Activated gamma-delta T cell treated with anti-CD3 and anti-CD28 coated beads, Interleukin-2, amount 50 U/mL, for 16 hours (primary cell): ENCODE data around the gene SLC44A4.
"Not testable (repeated sequence)": the region's sequence is repeated elsewhere in the genome, so short reads cannot be mapped to it uniquely, and the experiment has no call there.

Source experiments
- DNase-seq: peaks from one replicate; pipeline ENCODE4 v3.0.0-alpha.2; 2020; ENCODE audit warnings: low read depth

SLC44A4 gene

GRCh38 chr6:31858707-31859106, 20.1 kb downstream of the SLC44A4 start:
- DNase-seq: no peak

- DNase-seq: not testable (repeated sequence)
Measured at GRCh38 chr6:31857774-31858173, 21.0 kb downstream of the SLC44A4 start.

- not testable (repeated sequence) for DNase-seq
Measured at GRCh38 chr6:31851980-31852718, 26.6 kb downstream of the SLC44A4 start.

- DNase-seq: no peak
Measured at GRCh38 chr6:31851485-31851832, 27.3 kb downstream of the SLC44A4 start.

- DNase-seq: no peak
Measured at GRCh38 chr6:31850765-31851484, 27.9 kb downstream of the SLC44A4 start.

GRCh38 chr6:31847276-31847978, 31.4 kb downstream of the SLC44A4 start:
- no peak for DNase-seq

GRCh38 chr6:31844507-31844906, 34.3 kb downstream of the SLC44A4 start:
- DNase-seq: no peak

GRCh38 chr6:31842053-31842452, 36.7 kb downstream of the SLC44A4 start:
- no peak for DNase-seq

GRCh38 chr6:31839779-31840126, 39.0 kb downstream of the SLC44A4 start:
- not testable (repeated sequence) for DNase-seq

- DNase-seq: no peak
Measured at GRCh38 chr6:31838968-31839367, 39.8 kb downstream of the SLC44A4 start.

GRCh38 chr6:31838114-31838553, 40.7 kb downstream of the SLC44A4 start:
- DNase-seq: not testable (repeated sequence)

- DNase-seq: no peak
Measured at GRCh38 chr6:31837369-31838113, 41.3 kb downstream of the SLC44A4 start.

GRCh38 chr6:31836474-31837368, 42.1 kb downstream of the SLC44A4 start:
- DNase-seq: no peak

- no peak for DNase-seq
Measured at GRCh38 chr6:31836047-31836473, 42.7 kb downstream of the SLC44A4 start.

GRCh38 chr6:31834367-31835250, 44.2 kb downstream of the SLC44A4 start:
- DNase-seq: peak; percentile 67

GRCh38 chr6:31831350-31832215, 47.2 kb downstream of the SLC44A4 start:
- no peak for DNase-seq

- DNase-seq: no peak
Measured at GRCh38 chr6:31830886-31831335, 47.9 kb downstream of the SLC44A4 start.

- DNase-seq: no peak
Measured at GRCh38 chr6:31829633-31830283, 49.0 kb downstream of the SLC44A4 start.
